ENCODE data around the gene RGS12.

RGS12 gene

DNA sequence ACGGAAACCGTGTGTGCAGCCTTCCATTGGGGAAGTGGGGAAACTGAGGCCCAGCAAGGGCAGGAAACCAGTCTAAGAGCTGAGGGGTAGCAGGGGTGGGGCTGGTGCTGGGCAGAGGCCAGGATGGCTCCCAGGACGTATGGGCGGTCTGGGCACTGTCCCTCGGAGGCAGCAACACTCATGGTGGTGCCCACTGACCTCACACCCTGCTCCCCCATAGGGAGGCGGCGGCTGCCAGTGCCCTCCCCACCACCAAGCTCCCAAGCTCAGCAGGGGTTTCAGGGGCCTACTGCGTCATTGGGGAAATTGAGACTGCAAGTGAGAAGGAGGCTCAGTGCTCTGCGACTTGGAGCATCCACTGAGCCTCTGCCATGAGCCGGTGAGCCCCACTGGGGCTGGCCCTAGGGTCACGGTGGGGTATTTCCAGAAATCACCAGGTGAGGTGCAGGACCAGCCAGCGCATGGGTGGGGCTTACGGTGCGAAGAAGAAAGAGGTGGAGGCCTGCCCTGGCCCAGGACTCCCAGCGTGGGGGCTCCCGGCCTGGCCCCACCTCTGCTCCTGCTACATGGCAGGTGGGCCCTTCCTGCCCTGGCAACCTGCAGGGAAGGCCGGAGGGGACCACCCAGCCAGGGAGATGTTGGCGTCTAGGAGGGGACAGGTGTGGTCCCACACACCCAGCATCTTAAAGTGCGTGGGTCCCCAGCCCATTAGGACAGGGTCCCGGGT is 42.9 kb upstream of the RGS12 start:
- H3K27ac ChIP-seq (ENCODE audit: low read length): no peak overlapping the region
- H3K27me3 ChIP-seq (ENCODE audit: control insufficient read depth, insufficient read depth, low read length): no peaks in the 10 kb centered on the region
- H3K9me3 ChIP-seq (ENCODE audit: control insufficient read depth, insufficient read depth, low read length): no peaks in the 10 kb centered on the region
- H3K36me3 ChIP-seq (ENCODE audit: control insufficient read depth, insufficient read depth, low read length): no peaks in the 10 kb centered on the region; the same call in 1 of the 2 replicates
- no peak overlapping the region for H3K4me3 ChIP-seq (ENCODE audit: low read length)
- no CpG with 5 or more reads among the region's 20 CpGs for whole genome bisulfite sequencing (ENCODE audit: insufficient coverage, insufficient read length)
- peaks cover 4% of the 10 kb centered on the region for H3K4me1 ChIP-seq (ENCODE audit: control insufficient read depth, insufficient read depth, low read length)
- no peak for DNase-seq (ENCODE audit: low read depth, low spot score)

DNA sequence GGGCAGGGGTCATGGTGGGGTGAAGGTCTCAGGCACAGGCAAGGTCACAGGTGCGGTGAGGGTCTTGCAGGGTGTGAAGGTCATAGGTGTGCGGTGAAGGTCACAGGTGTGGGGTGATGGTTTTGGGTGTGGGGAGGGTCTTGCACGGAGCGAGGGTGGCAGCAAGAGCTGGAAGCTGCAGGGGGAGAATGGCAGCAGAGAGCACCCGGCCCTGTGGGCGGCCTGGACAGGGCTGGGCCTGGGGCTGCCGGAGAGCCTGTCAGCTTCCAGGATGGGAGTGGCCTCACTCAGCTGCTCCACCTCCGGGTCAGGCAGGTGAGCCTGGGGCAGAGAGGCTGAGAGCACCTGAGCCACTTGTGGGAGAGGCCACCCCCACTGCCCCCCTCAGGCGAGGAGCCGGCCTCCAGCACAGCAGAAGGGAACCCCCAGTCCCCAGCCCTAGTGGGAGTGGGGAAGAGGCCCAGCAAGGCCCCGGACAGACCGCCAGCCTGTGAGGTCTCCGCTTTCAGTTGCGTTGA is 42.3 kb upstream of the RGS12 start:
- Histone ChIP-seq H3K27ac (ENCODE audit: low read length) (no peak overlapping the region), H3K36me3 (ENCODE audit: control insufficient read depth, insufficient read depth, low read length) (no peaks in the 10 kb centered on the region; the same call in 1 of the 2 replicates), H3K4me3 (ENCODE audit: low read length) (no peak overlapping the region), H3K27me3 (ENCODE audit: control insufficient read depth, insufficient read depth, low read length) (no peaks in the 10 kb centered on the region), H3K4me1 (ENCODE audit: control insufficient read depth, insufficient read depth, low read length) (peaks cover 4% of the 10 kb centered on the region), H3K9me3 (ENCODE audit: control insufficient read depth, insufficient read depth, low read length) (no peaks in the 10 kb centered on the region)
- no CpG with 5 or more reads among the region's 14 CpGs for WGBS (ENCODE audit: insufficient coverage, insufficient read length)
- no peak for DNase-seq (ENCODE audit: low read depth, low spot score)

DNA sequence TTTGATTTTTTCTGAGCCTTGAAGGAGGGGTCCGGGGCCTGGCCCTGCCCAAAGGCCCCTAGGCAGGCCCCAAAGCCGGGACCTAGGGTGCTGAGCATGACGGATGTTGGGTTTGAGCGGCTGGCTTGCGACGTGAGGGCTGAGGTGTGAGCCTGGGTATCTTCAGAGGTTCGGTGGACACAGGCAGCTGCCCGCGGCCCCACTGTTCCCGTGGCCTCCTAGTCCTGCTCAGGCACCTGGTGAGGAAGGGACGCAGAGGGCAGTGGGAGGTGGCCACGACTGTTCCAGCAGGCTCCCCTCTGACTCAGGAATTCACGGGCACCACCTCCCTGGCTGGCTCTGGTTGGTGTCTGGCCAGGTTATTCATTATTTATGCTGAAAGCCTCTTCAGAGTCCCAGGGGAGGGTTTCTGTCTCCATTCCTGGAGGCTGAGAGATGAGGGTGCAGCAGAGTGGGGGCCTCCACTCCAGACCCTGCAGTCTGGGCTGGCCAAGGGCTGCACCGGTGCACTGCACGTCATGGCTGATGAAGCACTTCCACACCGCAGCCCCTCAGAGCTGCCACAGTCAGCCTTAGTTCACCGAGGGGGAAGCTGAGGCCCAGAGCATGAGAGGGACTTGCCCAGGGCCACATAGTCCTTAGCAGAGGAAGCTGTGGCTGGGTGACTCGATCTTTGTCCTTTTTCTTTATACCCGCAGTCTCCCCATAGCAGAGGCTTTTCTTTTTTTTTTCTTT is 41.7 kb upstream of the RGS12 start:
- H3K36me3 ChIP-seq (ENCODE audit: control insufficient read depth, insufficient read depth, low read length): no peaks in the 10 kb centered on the region; the same call in 1 of the 2 replicates
- H3K4me3 ChIP-seq (ENCODE audit: low read length): no peak overlapping the region
- no CpG with 5 or more reads among the region's 19 CpGs for WGBS (ENCODE audit: insufficient coverage, insufficient read length)
- no peaks in the 10 kb centered on the region for H3K27me3 ChIP-seq (ENCODE audit: control insufficient read depth, insufficient read depth, low read length)
- no peak for DNase-seq (ENCODE audit: low read depth, low spot score)
- no peak overlapping the region for H3K27ac ChIP-seq (ENCODE audit: low read length)
- peaks cover 4% of the 10 kb centered on the region for H3K4me1 ChIP-seq (ENCODE audit: control insufficient read depth, insufficient read depth, low read length)
- no peaks in the 10 kb centered on the region for H3K9me3 ChIP-seq (ENCODE audit: control insufficient read depth, insufficient read depth, low read length)

DNA sequence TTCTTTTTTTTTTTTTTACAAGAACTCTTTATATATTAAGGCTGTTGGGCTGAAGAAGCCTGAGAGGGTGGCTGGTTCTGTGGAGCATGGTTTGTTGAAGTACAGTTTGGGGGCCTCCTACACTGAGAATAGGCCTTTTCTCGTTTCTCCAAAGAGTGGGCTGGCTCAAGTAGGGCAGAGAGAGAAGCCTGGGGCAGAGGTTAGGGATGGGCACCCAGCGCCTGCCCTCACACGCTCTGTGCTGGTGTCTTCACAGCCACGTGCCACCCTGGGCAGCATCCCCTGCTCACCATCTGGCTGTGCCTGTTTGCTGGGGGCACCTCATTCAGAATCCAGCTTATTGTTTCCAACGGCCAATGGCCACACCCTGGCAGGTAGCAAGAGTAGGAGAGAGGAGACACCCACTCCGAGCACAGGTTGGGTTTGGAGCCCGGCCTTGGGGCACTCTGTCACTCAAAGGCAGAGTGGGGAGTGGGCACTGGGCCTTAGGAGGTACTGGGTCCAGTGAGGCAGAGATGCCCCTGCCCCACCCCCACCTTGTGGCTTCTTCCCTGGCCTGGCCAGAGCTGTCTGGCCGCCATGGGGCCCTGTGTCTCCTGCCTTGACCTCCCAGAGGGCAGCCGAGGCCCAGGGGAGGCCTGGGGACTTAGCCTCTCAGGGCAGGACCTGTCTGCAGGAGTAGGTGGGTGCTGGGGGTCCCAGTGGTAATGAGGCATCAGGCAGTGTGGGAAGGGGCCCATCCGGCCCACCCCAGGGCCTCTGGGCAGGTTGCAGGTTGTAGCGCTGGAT is 40.9 kb upstream of the RGS12 start:
- H3K4me3 ChIP-seq (ENCODE audit: low read length): no peak overlapping the region
- DNase-seq (ENCODE audit: low read depth, low spot score): no peak
- no CpG with 5 or more reads among the region's 11 CpGs for WGBS (ENCODE audit: insufficient coverage, insufficient read length)
- no peaks in the 10 kb centered on the region for H3K27me3 ChIP-seq (ENCODE audit: control insufficient read depth, insufficient read depth, low read length)
- no peak overlapping the region for H3K27ac ChIP-seq (ENCODE audit: low read length)
- H3K4me1 ChIP-seq (ENCODE audit: control insufficient read depth, insufficient read depth, low read length): peaks cover 4% of the 10 kb centered on the region
- H3K36me3 ChIP-seq (ENCODE audit: control insufficient read depth, insufficient read depth, low read length): no peaks in the 10 kb centered on the region
- H3K9me3 ChIP-seq (ENCODE audit: control insufficient read depth, insufficient read depth, low read length): no peaks in the 10 kb centered on the region

DNA sequence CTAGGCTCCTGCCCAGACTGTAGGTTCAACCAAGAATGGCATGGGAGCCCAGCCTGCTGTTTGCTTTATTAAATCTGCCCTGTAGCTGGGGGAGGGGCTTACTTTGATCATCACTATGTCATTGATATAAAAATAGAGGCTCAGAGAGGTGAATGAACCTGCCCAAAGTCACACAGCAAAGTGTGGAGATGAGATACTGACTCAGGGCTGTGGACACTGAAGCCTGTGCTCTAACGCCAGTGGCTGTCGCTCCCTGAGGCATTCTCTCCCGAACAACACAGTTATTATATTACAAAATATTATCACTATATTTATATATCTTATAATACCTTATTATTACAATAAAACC is 40.4 kb upstream of the RGS12 start:
- Histone ChIP-seq H3K36me3 (ENCODE audit: control insufficient read depth, insufficient read depth, low read length) (no peaks in the 10 kb centered on the region), H3K4me3 (ENCODE audit: low read length) (no peak overlapping the region), H3K4me1 (ENCODE audit: control insufficient read depth, insufficient read depth, low read length) (peaks cover 4% of the 10 kb centered on the region), H3K9me3 (ENCODE audit: control insufficient read depth, insufficient read depth, low read length) (no peaks in the 10 kb centered on the region), H3K27me3 (ENCODE audit: control insufficient read depth, insufficient read depth, low read length) (no peaks in the 10 kb centered on the region), H3K27ac (ENCODE audit: low read length) (no peak overlapping the region)
- DNase-seq (ENCODE audit: low read depth, low spot score): no peak
- WGBS (ENCODE audit: insufficient coverage, insufficient read length): no CpG with 5 or more reads among the region's 3 CpGs

DNA sequence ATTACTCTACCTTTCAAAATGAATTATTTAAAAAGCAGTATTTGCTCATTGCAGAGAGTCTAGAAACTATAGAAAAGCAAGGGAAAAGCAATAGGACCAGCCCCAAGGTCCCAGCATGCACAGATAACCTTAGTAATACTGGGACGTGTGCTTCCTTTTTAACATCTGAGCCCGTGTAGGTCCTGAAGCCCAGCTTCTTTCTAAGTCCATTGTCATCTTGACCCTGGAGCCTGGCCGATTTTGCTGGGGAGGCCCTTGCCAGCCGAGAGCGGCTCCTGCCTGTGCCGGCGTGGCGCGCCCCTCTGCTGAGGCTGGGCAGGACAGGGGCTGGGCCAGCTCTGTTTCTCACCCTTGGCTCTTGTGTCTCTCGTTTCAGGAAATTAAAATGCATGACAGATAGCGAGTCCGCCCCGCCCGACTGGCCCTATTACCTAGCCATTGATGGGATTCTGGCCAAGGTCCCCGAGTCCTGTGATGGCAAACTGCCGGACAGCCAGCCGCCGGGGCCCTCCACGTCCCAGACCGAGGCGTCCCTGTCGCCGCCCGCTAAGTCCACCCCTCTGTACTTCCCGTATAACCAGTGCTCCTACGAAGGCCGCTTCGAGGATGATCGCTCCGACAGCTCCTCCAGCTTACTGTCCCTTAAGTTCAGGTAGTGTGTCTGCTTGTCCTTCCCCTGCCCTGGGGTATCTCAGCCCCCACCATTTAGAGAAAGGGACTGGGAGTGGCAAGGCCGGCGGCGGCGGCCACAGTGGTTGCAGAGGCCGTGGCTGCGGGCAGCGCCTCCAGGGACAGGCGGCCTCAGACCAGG is 39.8 kb upstream of the RGS12 start:
- H3K9me3 ChIP-seq (ENCODE audit: control insufficient read depth, insufficient read depth, low read length): no peaks in the 10 kb centered on the region
- H3K36me3 ChIP-seq (ENCODE audit: control insufficient read depth, insufficient read depth, low read length): no peaks in the 10 kb centered on the region
- no peaks in the 10 kb centered on the region for H3K27me3 ChIP-seq (ENCODE audit: control insufficient read depth, insufficient read depth, low read length)
- DNase-seq (ENCODE audit: low read depth, low spot score): no peak
- no CpG with 5 or more reads among the region's 38 CpGs for WGBS (ENCODE audit: insufficient coverage, insufficient read length)
- H3K27ac ChIP-seq (ENCODE audit: low read length): no peak overlapping the region
- H3K4me1 ChIP-seq (ENCODE audit: control insufficient read depth, insufficient read depth, low read length): peaks cover 4% of the 10 kb centered on the region
- no peak overlapping the region for H3K4me3 ChIP-seq (ENCODE audit: low read length)

GRCh38 chr4:3253808-3254207 is 39.0 kb upstream of the RGS12 start:
- Histone ChIP-seq H3K9me3 (ENCODE audit: control insufficient read depth, insufficient read depth, low read length) (no peaks in the 10 kb centered on the region), H3K27me3 (ENCODE audit: control insufficient read depth, insufficient read depth, low read length) (no peaks in the 10 kb centered on the region), H3K36me3 (ENCODE audit: control insufficient read depth, insufficient read depth, low read length) (no peaks in the 10 kb centered on the region), H3K4me1 (ENCODE audit: control insufficient read depth, insufficient read depth, low read length) (peaks cover 4% of the 10 kb centered on the region), H3K4me3 (ENCODE audit: low read length) (no peak overlapping the region), H3K27ac (ENCODE audit: low read length) (no peak overlapping the region)
- WGBS (ENCODE audit: insufficient coverage, insufficient read length): no CpG with 5 or more reads among the region's 13 CpGs
- DNase-seq (ENCODE audit: low read depth, low spot score): no peak

GRCh38 chr4:3254302-3255131 is 38.3 kb upstream of the RGS12 start:
- no peak overlapping the region for H3K27ac ChIP-seq (ENCODE audit: low read length)
- no CpG with 5 or more reads among the region's 14 CpGs for WGBS (ENCODE audit: insufficient coverage, insufficient read length)
- H3K27me3 ChIP-seq (ENCODE audit: control insufficient read depth, insufficient read depth, low read length): no peaks in the 10 kb centered on the region
- no peak for DNase-seq (ENCODE audit: low read depth, low spot score)
- no peaks in the 10 kb centered on the region for H3K9me3 ChIP-seq (ENCODE audit: control insufficient read depth, insufficient read depth, low read length)
- H3K36me3 ChIP-seq (ENCODE audit: control insufficient read depth, insufficient read depth, low read length): no peaks in the 10 kb centered on the region
- H3K4me1 ChIP-seq (ENCODE audit: control insufficient read depth, insufficient read depth, low read length): peaks cover 2% of the 10 kb centered on the region
- no peak overlapping the region for H3K4me3 ChIP-seq (ENCODE audit: low read length)

- no CpG with 5 or more reads among the region's 36 CpGs for WGBS (ENCODE audit: insufficient coverage, insufficient read length)
- no peaks in the 10 kb centered on the region for H3K9me3 ChIP-seq (ENCODE audit: control insufficient read depth, insufficient read depth, low read length)
- H3K4me1 ChIP-seq (ENCODE audit: control insufficient read depth, insufficient read depth, low read length): no peaks in the 10 kb centered on the region
- H3K27ac ChIP-seq (ENCODE audit: low read length): no peak overlapping the region
- H3K27me3 ChIP-seq (ENCODE audit: control insufficient read depth, insufficient read depth, low read length): no peaks in the 10 kb centered on the region
- no peaks in the 10 kb centered on the region for H3K36me3 ChIP-seq (ENCODE audit: control insufficient read depth, insufficient read depth, low read length)
- no peak for DNase-seq (ENCODE audit: low read depth, low spot score)
- no peak overlapping the region for H3K4me3 ChIP-seq (ENCODE audit: low read length)
Observed at GRCh38 chr4:3255611-3256186, 37.1 kb upstream of the RGS12 start.
